Esophagus squamous epithelium (tissue), 4 donors: ENCODE results near the gene E2F7.

Experiments used
- CTCF ChIP-seq, 6 experiments: fragments of 450-650 bp in 4 of 6; fragments of 200-600 bp in 2 of 6; sonication (generic) in 2 of 6; IDR thresholded peaks; one replicate each; pipeline ENCODE4 v1.5.1; 2016 to 2019; ENCODE audit warnings: antibody characterized with exemption in 6 of 6, mild to moderate bottlenecking in 4 of 6, moderate library complexity in 4 of 6
- POLR2A ChIP-seq, 4 donors: fragments of 450-650 bp; IDR thresholded peaks; one replicate each; pipeline ENCODE4 v1.6.1; 2017; ENCODE audit warnings: antibody characterized with exemption in 4 of 4, mild to moderate bottlenecking in 4 of 4, moderate library complexity in 3 of 4

GRCh38 chr12:77023501-77023900, 41.9 kb downstream of the E2F7 start:
- TF ChIP-seq CTCF (IDR thresholded peaks at IDR 0.05) (no peak), POLR2A (IDR thresholded peaks at IDR 0.05) (no peak)
